Fibroblast of lung (primary cell): ENCODE measurements around the gene DHFR. TPM values are rescaled to one million over a fixed set of nuclear protein-coding genes. Genes with fewer than 3 reads are reported as not detected.

Source experiments
- DNase-seq, 2 donors: peaks; one replicate each; pipeline versions ENCODE4 v3.0.0 to v3.0.0-alpha.2; 2010; ENCODE audit warnings: low read depth in 2 of 2
- H2AFZ ChIP-seq: 2 replicates; pipeline ENCODE4 v1.5.1; 2012; ENCODE audit warnings: low read length, control low read depth, inconsistent platforms
- H3K27ac ChIP-seq: 2 replicates; pipeline ENCODE4 v1.5.1; 2011; ENCODE audit warnings: low read length, control low read depth; ENCODE audit not compliant: insufficient read depth
- H3K27me3 ChIP-seq: 2 replicates; pipeline ENCODE4 v1.5.1; 2011; ENCODE audit warnings: mild to moderate bottlenecking, low read length; ENCODE audit not compliant: control insufficient read depth, insufficient read depth
- H3K36me3 ChIP-seq: 2 replicates; pipeline ENCODE4 v1.5.1; 2011; ENCODE audit warnings: low read length; ENCODE audit not compliant: control insufficient read depth, insufficient read depth
- H3K4me1 ChIP-seq: 2 replicates; pipeline ENCODE4 v1.5.1; 2011; ENCODE audit warnings: low read length; ENCODE audit not compliant: control insufficient read depth, insufficient read depth; ENCODE audit errors: extremely low read depth
- H3K4me2 ChIP-seq: 2 replicates; pipeline ENCODE4 v1.5.1; 2011; ENCODE audit warnings: low read length, control low read depth; ENCODE audit not compliant: insufficient read depth; ENCODE audit errors: extremely low read depth
- H3K4me3 ChIP-seq, 4 experiments: fragments of 200-600 bp in 1 of 4; sonication (generic) in 1 of 4; replicated peaks in 1 of 4; 2 replicates each; pipeline ENCODE4 v1.5.1; 2011 to 2016; ENCODE audit warnings: low read length in 4 of 4, low read depth in 3 of 4, mild to moderate bottlenecking in 3 of 4, control low read depth in 2 of 4, inconsistent platforms in 1 of 4, mixed read lengths in 1 of 4; ENCODE audit not compliant: insufficient read depth in 1 of 4; ENCODE audit errors: control extremely low read depth in 1 of 4
- H3K79me2 ChIP-seq: 2 replicates; pipeline ENCODE4 v1.5.1; 2012; ENCODE audit warnings: mild to moderate bottlenecking, low read length, inconsistent platforms; ENCODE audit not compliant: control insufficient read depth, insufficient read depth
- H3K9ac ChIP-seq: 2 replicates; pipeline ENCODE4 v1.5.1; 2011; ENCODE audit warnings: mild to moderate bottlenecking, low read length, control low read depth; ENCODE audit not compliant: insufficient read depth
- H3K9me3 ChIP-seq: 2 replicates; pipeline ENCODE4 v1.5.1; 2012; ENCODE audit warnings: low read depth, low read length; ENCODE audit not compliant: control insufficient read depth, insufficient read depth
- H4K20me1 ChIP-seq: 2 replicates; pipeline ENCODE4 v1.5.1; 2011; ENCODE audit warnings: low read length; ENCODE audit not compliant: control insufficient read depth, insufficient read depth; ENCODE audit errors: extremely low read depth
- CTCF ChIP-seq, 2 donors: IDR thresholded peaks in 1 of 2; conservative IDR thresholded peaks in 1 of 2; 1 replicate in 1 of 2; 2 replicates in 1 of 2; pipeline ENCODE4 v1.5.1; 2011 to 2012; ENCODE audit warnings: low read length in 2 of 2, control low read depth in 1 of 2, inconsistent platforms in 1 of 2, low read depth in 1 of 2, mild to moderate bottlenecking in 1 of 2
- EZH2 ChIP-seq: IDR thresholded peaks from 2 replicates; pipeline ENCODE4 v1.5.1; 2012; ENCODE audit warnings: low read length, control low read depth, mild to moderate bottlenecking; ENCODE audit errors: missing control alignments
- polyA plus RNA-seq, 2 donors: library from polyadenylated mRNA; depleted of rRNA in 1 of 2; stranded (reverse) in 1 of 2; unstranded in 1 of 2; fragments of >200 nt; gene quantifications; 2 replicates each; pipeline ENCODE4 v1.2.1, GENCODE V29; 2011 to 2012; ENCODE audit warnings: missing spikeins in 1 of 2
- total RNA-seq: library from RNA; depleted of rRNA; stranded (reverse); fragments of >200 nt; gene quantifications from 2 replicates; pipeline ENCODE4 v1.2.1, GENCODE V29; 2014

DHFR gene
- total and polyA plus RNA-seq, 2 donors (not counting 1 experiment from before 2014, with no cell fraction given) = 9.7 to 22.2 TPM

- no peak for TF ChIP-seq CTCF (conservative IDR thresholded peaks at IDR 0.05 in 1 of 2, IDR thresholded peaks at IDR 0.05 in 1 of 2; ENCODE audit: low read depth in 1 of 2, low read length in 2 of 2)
- TF ChIP-seq EZH2 = no peak
- Histone ChIP-seq H2AFZ (no peak overlapping the region), H3K4me3 (no peak overlapping the region), H3K9ac (no peak overlapping the region), H3K36me3 (peaks cover 5% of the 10 kb centered on the region), H4K20me1 (no peaks in the 10 kb centered on the region), H3K27me3 (no peaks in the 10 kb centered on the region), H3K79me2 (no peaks in the 10 kb centered on the region), H3K4me1 (no peaks in the 10 kb centered on the region), H3K27ac (no peak overlapping the region), H3K9me3 (no peaks in the 10 kb centered on the region), H3K4me2 (no peak overlapping the region)
- peak in 1 of 2 donors; percentile 12 for DNase-seq
Measured at GRCh38 chr5:80676706-80677105, 21.9 kb upstream of the DHFR start.

- Histone ChIP-seq H3K27me3 (no peaks in the 10 kb centered on the region), H2AFZ (no peak overlapping the region), H3K4me3 (no peak overlapping the region), H3K36me3 (peaks cover 8% of the 10 kb centered on the region), H3K79me2 (no peaks in the 10 kb centered on the region), H3K4me2 (no peak overlapping the region), H3K9me3 (no peaks in the 10 kb centered on the region), H3K9ac (no peak overlapping the region), H3K4me1 (no peaks in the 10 kb centered on the region), H3K27ac (no peak overlapping the region), H4K20me1 (no peaks in the 10 kb centered on the region)
- DNase-seq = peak; percentile 52 to 77
- TF ChIP-seq EZH2 (no peak), CTCF (conservative IDR thresholded peaks at IDR 0.05 in 1 of 2, IDR thresholded peaks at IDR 0.05 in 1 of 2; ENCODE audit: low read depth in 1 of 2, low read length in 2 of 2) (peak; percentile 90 to 91)
Measured at GRCh38 chr5:80672140-80672736, 17.5 kb upstream of the DHFR start.

DNA sequence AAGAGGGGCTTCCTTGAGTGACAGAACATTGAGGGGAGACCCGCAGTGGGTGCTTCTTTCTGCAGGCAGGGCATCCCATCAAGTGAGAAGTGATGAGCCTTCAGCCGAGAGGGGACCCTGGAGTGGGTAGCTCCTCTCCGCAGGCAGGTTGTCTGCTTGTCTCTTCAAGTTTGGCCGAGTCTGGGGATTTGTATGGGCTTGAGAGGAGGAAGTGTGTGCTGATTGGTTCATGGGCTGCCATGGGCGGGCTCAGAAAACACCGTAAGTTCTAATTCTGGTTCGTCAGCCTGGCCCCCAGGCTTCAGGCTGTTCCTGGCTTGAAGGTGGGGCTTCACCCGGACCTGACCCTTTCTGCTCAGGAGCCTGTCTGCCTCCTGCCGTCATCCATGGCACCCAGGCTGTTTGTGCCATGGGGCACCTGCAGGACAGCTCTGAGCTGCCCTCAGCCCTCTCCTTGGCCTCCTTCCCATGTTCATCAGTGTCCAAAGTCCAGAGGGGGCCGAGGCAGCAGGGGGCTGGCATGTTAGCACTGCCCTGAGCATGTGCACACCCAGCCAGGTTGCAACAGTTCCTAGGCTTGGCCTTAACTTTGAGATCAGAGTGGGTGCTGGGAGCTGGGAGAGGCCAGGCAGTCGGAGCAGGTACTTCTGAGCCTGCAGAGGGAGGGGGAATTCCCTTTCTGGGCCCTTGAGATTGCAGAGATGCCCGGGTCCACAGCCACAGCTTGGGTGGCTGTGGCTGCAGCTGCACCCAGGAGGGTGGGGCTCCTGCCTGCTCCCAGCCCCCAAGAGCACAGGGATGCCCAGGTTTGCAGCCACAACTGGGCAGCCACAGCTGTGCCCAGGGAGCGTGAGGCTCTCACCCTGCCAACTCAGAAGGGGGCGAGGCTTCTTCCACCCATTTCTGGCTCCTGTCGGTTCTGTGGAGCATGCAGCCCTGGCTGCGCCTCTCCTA is 13.5 kb upstream of the DHFR start:
- no peaks in the 10 kb centered on the region for H3K4me1 ChIP-seq
- H3K9ac ChIP-seq = no peak overlapping the region
- H3K9me3 ChIP-seq = no peaks in the 10 kb centered on the region
- no peak overlapping the region for H3K4me2 ChIP-seq
- no peak overlapping the region for H3K27ac ChIP-seq
- no peaks in the 10 kb centered on the region for H4K20me1 ChIP-seq
- H2AFZ ChIP-seq = no peak overlapping the region
- no peak overlapping the region for H3K4me3 ChIP-seq
- no peaks in the 10 kb centered on the region for H3K79me2 ChIP-seq
- H3K27me3 ChIP-seq = no peaks in the 10 kb centered on the region
- no peak for TF ChIP-seq EZH2
- no peak for TF ChIP-seq CTCF (conservative IDR thresholded peaks at IDR 0.05 in 1 of 2, IDR thresholded peaks at IDR 0.05 in 1 of 2; ENCODE audit: low read depth in 1 of 2, low read length in 2 of 2)
- no peak for DNase-seq
- H3K36me3 ChIP-seq = peaks cover 7% of the 10 kb centered on the region
